WTC11 (cell line): ENCODE measurements around the gene CYP4F22. TPM values are rescaled to one million over a fixed set of nuclear protein-coding genes. Genes with fewer than 3 reads are reported as not detected.

Source experiments
- ATAC-seq: fragments of 200-7000 bp; cut with Tn5 transposase; 2 replicates; pipeline ENCODE4 v1.10.0; 2021; ENCODE audit warnings: mild to moderate bottlenecking, moderate library complexity
- CTCF ChIA-PET: fragments of 300-600 bp; sonication (Branson Sonifier 250); formaldehyde crosslinking; loops from one replicate; lab custom pipeline; 2021; ENCODE audit warnings: antibody characterized with exemption; lab: Charles Lee
- POLR2A ChIA-PET: fragments of 350-600 bp; sonication (Branson Sonifier 250); formaldehyde crosslinking; loops from one replicate; lab custom pipeline; 2021; ENCODE audit warnings: antibody characterized with exemption; lab: Charles Lee
- DNase-seq: peaks from one replicate; pipeline ENCODE4 v3.0.0; 2021; ENCODE audit warnings: low spot score
- H3K27ac Mint-ChIP-seq: 2 replicates; pipeline ENCODE4 v1.8.0; 2021; ENCODE audit warnings: mixed read lengths
- H3K27me3 Mint-ChIP-seq: 2 replicates; pipeline ENCODE4 v1.8.0; 2021; ENCODE audit warnings: low read depth, mild to moderate bottlenecking, moderate library complexity, mixed read lengths
- H3K36me3 Mint-ChIP-seq: 2 replicates; pipeline ENCODE4 v1.8.0; 2021; ENCODE audit warnings: mixed read lengths
- H3K4me1 Mint-ChIP-seq: 2 replicates; pipeline ENCODE4 v1.8.0; 2022; ENCODE audit warnings: mixed read lengths
- H3K4me3 Mint-ChIP-seq: 2 replicates; pipeline ENCODE4 v1.8.0; 2021; ENCODE audit warnings: mild to moderate bottlenecking, moderate library complexity, mixed read lengths
- H3K9me3 Mint-ChIP-seq: 2 replicates; pipeline ENCODE4 v1.8.0; 2021; ENCODE audit warnings: mixed read lengths
- FOXJ3 ChIP-seq: sonication (generic); formaldehyde crosslinking; IDR thresholded peaks from 2 replicates; pipeline ENCODE4 v1.9.0; 2021; ENCODE audit warnings: missing genetic modification reagents, mild to moderate bottlenecking, borderline replicate concordance
- FOXK1 ChIP-seq: sonication (generic); formaldehyde crosslinking; IDR thresholded peaks from 2 replicates; pipeline ENCODE4 v1.8.0; 2022; ENCODE audit warnings: mild to moderate bottlenecking, moderate library complexity, missing genetic modification reagents
- JUN ChIP-seq: sonication (generic); formaldehyde crosslinking; IDR thresholded peaks from 2 replicates; pipeline ENCODE4 v1.8.0; 2023; ENCODE audit warnings: mild to moderate bottlenecking, missing genetic modification reagents
- NR1H2 ChIP-seq: sonication (generic); formaldehyde crosslinking; IDR thresholded peaks from 2 replicates; pipeline ENCODE4 v1.9.0; 2021; ENCODE audit warnings: mild to moderate bottlenecking, moderate library complexity, missing genetic modification reagents
- PRRX2 ChIP-seq: fragments of 250-450 bp; sonication (Bioruptor Pico); IDR thresholded peaks from 2 replicates; pipeline ENCODE4 v1.8.0; 2021; ENCODE audit warnings: mild to moderate bottlenecking
- SMAD3 ChIP-seq: sonication (generic); formaldehyde crosslinking; IDR thresholded peaks from 2 replicates; pipeline ENCODE4 v1.8.0; 2022; ENCODE audit warnings: missing genetic modification reagents, mild to moderate bottlenecking, borderline replicate concordance
- TEAD1 ChIP-seq: sonication (generic); formaldehyde crosslinking; IDR thresholded peaks from 2 replicates; pipeline ENCODE4 v1.8.0; 2022; ENCODE audit warnings: mild to moderate bottlenecking, missing genetic modification reagents
- ZNF232 ChIP-seq: sonication (generic); formaldehyde crosslinking; IDR thresholded peaks from 2 replicates; pipeline ENCODE4 v1.8.0; 2022; ENCODE audit warnings: mild to moderate bottlenecking, missing genetic modification reagents
- ZNF396 ChIP-seq: fragments of 250-450 bp; sonication (Bioruptor Pico); IDR thresholded peaks from 2 replicates; pipeline ENCODE4 v1.8.0; 2021; ENCODE audit warnings: mild to moderate bottlenecking, moderate library complexity, borderline replicate concordance
- ZNF416 ChIP-seq: fragments of 250-450 bp; sonication (Bioruptor Pico); IDR thresholded peaks from 2 replicates; pipeline ENCODE4 v1.9.0; 2021; ENCODE audit warnings: mild to moderate bottlenecking, inconsistent platforms
- total RNA-seq: library from RNA; stranded (reverse); gene quantifications from 3 replicates; pipeline ENCODE4 v1.2.3, GENCODE V29; 2021
- TF ChIP-seq, protein P1 (sequence below): sonication (generic); formaldehyde crosslinking; IDR thresholded peaks from 2 replicates; pipeline ENCODE4 v1.8.1; 2022; ENCODE audit warnings: low read depth, mild to moderate bottlenecking, moderate library complexity, missing genetic modification reagents, borderline replicate concordance
- TF ChIP-seq, protein P2 (sequence below): sonication (generic); formaldehyde crosslinking; IDR thresholded peaks from 2 replicates; pipeline ENCODE4 v1.8.1; 2023; ENCODE audit warnings: mild to moderate bottlenecking, missing genetic modification reagents, moderate library complexity
- TF ChIP-seq, protein P3 (sequence below): sonication (generic); formaldehyde crosslinking; IDR thresholded peaks from 2 replicates; pipeline ENCODE4 v1.8.1; 2022; ENCODE audit warnings: low read depth, missing genetic modification reagents, borderline replicate concordance
- TF ChIP-seq, protein P4 (sequence below): sonication (generic); formaldehyde crosslinking; IDR thresholded peaks from 2 replicates; pipeline ENCODE4 v1.8.1; 2023; ENCODE audit warnings: mild to moderate bottlenecking, missing genetic modification reagents, borderline replicate concordance
- TF ChIP-seq, protein P5 (sequence below): sonication (generic); formaldehyde crosslinking; conservative IDR thresholded peaks from 2 replicates; pipeline ENCODE4 v1.8.1; 2022; ENCODE audit warnings: mild to moderate bottlenecking, missing genetic modification reagents
- TF ChIP-seq, protein P6 (sequence below): fragments of 250-450 bp; sonication (Bioruptor Pico); IDR thresholded peaks from 2 replicates; pipeline ENCODE4 v2.1.2; 2022; ENCODE audit warnings: mild to moderate bottlenecking, moderate library complexity
- TF ChIP-seq, protein P7 (sequence below): sonication (generic); formaldehyde crosslinking; IDR thresholded peaks from 2 replicates; pipeline ENCODE4 v1.8.1; 2023; ENCODE audit warnings: mild to moderate bottlenecking, missing genetic modification reagents
- TF ChIP-seq, protein P8 (sequence below): fragments of 200-600 bp; IDR thresholded peaks from 2 replicates; pipeline ENCODE4 v1.8.0; 2022; ENCODE audit warnings: antibody characterized with exemption
- TF ChIP-seq, protein P9 (sequence below): sonication (generic); formaldehyde crosslinking; conservative IDR thresholded peaks from 2 replicates; pipeline ENCODE4 v1.8.1; 2023; ENCODE audit warnings: mild to moderate bottlenecking, low read depth, missing genetic modification reagents, moderate library complexity

CYP4F22 gene
- total RNA-seq, 1 experiment from 2014 or later = 1.2 TPM

DNA sequence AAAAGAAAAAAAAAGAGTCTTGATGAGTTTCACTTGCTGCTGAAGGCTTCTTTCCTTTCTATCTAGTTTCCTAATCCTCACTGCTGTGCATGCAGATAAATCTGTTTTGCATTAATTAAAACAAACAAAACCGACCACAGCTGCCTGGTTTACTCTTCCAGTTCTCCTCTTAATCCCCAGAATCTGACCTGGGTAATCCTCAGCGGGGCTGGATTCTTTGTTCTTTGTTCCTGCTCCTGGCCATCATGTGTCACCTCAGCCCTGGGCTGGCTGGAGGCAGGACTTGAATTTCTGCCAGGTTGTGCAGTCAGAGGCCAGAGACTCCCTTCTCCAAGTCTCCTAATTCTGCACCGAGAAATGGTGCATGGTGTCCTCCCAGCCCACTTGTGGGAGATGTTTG is 54.5 kb downstream of the CYP4F22 start:
- Mint-ChIP-seq H3K9me3 (peaks cover 19% of the 10 kb centered on the region), H3K27me3 (peaks cover 12% of the 10 kb centered on the region), H3K27ac (no peak overlapping the region), H3K4me3 (no peak overlapping the region), H3K4me1 (peaks cover 2% of the 10 kb centered on the region; the same call in 1 of the 2 replicates), H3K36me3 (no peaks in the 10 kb centered on the region; the same call in none of the 2 replicates)
- TF ChIP-seq, protein P1, sequence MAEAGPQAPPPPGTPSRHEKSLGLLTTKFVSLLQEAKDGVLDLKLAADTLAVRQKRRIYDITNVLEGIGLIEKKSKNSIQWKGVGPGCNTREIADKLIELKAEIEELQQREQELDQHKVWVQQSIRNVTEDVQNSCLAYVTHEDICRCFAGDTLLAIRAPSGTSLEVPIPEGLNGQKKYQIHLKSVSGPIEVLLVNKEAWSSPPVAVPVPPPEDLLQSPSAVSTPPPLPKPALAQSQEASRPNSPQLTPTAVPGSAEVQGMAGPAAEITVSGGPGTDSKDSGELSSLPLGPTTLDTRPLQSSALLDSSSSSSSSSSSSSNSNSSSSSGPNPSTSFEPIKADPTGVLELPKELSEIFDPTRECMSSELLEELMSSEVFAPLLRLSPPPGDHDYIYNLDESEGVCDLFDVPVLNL = no peak
- TF ChIP-seq, protein P2, sequence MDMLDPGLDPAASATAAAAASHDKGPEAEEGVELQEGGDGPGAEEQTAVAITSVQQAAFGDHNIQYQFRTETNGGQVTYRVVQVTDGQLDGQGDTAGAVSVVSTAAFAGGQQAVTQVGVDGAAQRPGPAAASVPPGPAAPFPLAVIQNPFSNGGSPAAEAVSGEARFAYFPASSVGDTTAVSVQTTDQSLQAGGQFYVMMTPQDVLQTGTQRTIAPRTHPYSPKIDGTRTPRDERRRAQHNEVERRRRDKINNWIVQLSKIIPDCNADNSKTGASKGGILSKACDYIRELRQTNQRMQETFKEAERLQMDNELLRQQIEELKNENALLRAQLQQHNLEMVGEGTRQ (CRISPR knock-in tag) = no peak
- TF ChIP-seq, protein P3, sequence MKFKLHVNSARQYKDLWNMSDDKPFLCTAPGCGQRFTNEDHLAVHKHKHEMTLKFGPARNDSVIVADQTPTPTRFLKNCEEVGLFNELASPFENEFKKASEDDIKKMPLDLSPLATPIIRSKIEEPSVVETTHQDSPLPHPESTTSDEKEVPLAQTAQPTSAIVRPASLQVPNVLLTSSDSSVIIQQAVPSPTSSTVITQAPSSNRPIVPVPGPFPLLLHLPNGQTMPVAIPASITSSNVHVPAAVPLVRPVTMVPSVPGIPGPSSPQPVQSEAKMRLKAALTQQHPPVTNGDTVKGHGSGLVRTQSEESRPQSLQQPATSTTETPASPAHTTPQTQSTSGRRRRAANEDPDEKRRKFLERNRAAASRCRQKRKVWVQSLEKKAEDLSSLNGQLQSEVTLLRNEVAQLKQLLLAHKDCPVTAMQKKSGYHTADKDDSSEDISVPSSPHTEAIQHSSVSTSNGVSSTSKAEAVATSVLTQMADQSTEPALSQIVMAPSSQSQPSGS = no peak
- TF ChIP-seq, protein P4, sequence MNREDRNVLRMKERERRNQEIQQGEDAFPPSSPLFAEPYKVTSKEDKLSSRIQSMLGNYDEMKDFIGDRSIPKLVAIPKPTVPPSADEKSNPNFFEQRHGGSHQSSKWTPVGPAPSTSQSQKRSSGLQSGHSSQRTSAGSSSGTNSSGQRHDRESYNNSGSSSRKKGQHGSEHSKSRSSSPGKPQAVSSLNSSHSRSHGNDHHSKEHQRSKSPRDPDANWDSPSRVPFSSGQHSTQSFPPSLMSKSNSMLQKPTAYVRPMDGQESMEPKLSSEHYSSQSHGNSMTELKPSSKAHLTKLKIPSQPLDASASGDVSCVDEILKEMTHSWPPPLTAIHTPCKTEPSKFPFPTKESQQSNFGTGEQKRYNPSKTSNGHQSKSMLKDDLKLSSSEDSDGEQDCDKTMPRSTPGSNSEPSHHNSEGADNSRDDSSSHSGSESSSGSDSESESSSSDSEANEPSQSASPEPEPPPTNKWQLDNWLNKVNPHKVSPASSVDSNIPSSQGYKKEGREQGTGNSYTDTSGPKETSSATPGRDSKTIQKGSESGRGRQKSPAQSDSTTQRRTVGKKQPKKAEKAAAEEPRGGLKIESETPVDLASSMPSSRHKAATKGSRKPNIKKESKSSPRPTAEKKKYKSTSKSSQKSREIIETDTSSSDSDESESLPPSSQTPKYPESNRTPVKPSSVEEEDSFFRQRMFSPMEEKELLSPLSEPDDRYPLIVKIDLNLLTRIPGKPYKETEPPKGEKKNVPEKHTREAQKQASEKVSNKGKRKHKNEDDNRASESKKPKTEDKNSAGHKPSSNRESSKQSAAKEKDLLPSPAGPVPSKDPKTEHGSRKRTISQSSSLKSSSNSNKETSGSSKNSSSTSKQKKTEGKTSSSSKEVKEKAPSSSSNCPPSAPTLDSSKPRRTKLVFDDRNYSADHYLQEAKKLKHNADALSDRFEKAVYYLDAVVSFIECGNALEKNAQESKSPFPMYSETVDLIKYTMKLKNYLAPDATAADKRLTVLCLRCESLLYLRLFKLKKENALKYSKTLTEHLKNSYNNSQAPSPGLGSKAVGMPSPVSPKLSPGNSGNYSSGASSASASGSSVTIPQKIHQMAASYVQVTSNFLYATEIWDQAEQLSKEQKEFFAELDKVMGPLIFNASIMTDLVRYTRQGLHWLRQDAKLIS (CRISPR knock-in tag) = no peak
- TF ChIP-seq, protein P5, sequence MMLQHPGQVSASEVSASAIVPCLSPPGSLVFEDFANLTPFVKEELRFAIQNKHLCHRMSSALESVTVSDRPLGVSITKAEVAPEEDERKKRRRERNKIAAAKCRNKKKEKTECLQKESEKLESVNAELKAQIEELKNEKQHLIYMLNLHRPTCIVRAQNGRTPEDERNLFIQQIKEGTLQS = no peak
- TF ChIP-seq, protein P6, sequence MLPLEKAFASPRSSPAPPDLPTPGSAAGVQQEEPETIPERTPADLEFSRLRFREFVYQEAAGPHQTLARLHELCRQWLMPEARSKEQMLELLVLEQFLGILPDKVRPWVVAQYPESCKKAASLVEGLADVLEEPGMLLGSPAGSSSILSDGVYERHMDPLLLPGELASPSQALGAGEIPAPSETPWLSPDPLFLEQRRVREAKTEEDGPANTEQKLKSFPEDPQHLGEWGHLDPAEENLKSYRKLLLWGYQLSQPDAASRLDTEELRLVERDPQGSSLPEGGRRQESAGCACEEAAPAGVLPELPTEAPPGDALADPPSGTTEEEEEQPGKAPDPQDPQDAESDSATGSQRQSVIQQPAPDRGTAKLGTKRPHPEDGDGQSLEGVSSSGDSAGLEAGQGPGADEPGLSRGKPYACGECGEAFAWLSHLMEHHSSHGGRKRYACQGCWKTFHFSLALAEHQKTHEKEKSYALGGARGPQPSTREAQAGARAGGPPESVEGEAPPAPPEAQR (CRISPR knock-in tag) = no peak
- TF ChIP-seq FOXK1 (CRISPR knock-in tag) (no peak), JUN (no peak), ZNF396 (CRISPR knock-in tag) (no peak), ZNF232 (CRISPR knock-in tag) (no peak), ZNF416 (no peak), SMAD3 (no peak)
- TF ChIP-seq, protein P7, sequence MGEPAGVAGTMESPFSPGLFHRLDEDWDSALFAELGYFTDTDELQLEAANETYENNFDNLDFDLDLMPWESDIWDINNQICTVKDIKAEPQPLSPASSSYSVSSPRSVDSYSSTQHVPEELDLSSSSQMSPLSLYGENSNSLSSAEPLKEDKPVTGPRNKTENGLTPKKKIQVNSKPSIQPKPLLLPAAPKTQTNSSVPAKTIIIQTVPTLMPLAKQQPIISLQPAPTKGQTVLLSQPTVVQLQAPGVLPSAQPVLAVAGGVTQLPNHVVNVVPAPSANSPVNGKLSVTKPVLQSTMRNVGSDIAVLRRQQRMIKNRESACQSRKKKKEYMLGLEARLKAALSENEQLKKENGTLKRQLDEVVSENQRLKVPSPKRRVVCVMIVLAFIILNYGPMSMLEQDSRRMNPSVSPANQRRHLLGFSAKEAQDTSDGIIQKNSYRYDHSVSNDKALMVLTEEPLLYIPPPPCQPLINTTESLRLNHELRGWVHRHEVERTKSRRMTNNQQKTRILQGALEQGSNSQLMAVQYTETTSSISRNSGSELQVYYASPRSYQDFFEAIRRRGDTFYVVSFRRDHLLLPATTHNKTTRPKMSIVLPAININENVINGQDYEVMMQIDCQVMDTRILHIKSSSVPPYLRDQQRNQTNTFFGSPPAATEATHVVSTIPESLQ (CRISPR knock-in tag) = no peak
- ATAC-seq = no peak
- ChIA-PET POLR2A (no interaction called here), CTCF (no interaction called here)
- DNase-seq = no peak

DNA sequence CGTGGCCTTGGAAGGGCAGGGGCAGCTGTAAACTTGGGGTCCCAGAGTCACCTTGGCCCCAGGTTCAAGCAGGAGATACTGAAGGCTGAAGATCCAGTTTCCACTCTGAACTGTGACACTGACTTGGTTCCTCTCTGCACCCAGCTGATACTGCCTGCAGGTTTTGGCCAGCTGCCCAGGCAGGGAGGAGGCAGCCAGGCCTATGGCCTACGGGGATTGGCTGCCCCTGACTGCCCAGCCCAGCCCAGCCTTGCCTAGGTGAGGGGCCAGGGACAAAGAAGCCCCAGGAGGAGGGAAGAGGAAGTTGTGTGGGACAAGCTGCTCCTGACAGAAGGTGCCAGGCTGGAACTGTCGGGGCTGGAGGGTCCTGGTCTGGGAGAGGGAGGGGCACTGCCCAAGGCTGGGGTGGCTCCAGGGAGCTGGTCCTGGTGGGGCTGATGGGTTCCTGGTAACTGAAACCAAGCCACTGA is 55.0 kb downstream of the CYP4F22 start:
- ATAC-seq (no peak), DNase-seq (no peak)
- POLR2A ChIA-PET = no interaction called here
- Mint-ChIP-seq H3K4me1 (peaks cover 2% of the 10 kb centered on the region; the same call in 1 of the 2 replicates), H3K9me3 (peaks cover 23% of the 10 kb centered on the region), H3K36me3 (no peaks in the 10 kb centered on the region; the same call in none of the 2 replicates), H3K4me3 (no peak overlapping the region), H3K27me3 (peaks cover 17% of the 10 kb centered on the region), H3K27ac (no peak overlapping the region)
- CTCF ChIA-PET = interaction anchor here (0.7 to 3.0 kb wide), 3 partner anchors 8 to 144 kb away, joined by 3 to 6 read pairs (median 3); partner anchors contain the start of gene AKAP8L
- TF ChIP-seq PRRX2 (CRISPR knock-in tag) = no peak
- TF ChIP-seq FOXJ3 = no peak
- TF ChIP-seq ZNF416 = no peak
- no peak for TF ChIP-seq NR1H2 (CRISPR knock-in tag)
- TF ChIP-seq, protein P8, sequence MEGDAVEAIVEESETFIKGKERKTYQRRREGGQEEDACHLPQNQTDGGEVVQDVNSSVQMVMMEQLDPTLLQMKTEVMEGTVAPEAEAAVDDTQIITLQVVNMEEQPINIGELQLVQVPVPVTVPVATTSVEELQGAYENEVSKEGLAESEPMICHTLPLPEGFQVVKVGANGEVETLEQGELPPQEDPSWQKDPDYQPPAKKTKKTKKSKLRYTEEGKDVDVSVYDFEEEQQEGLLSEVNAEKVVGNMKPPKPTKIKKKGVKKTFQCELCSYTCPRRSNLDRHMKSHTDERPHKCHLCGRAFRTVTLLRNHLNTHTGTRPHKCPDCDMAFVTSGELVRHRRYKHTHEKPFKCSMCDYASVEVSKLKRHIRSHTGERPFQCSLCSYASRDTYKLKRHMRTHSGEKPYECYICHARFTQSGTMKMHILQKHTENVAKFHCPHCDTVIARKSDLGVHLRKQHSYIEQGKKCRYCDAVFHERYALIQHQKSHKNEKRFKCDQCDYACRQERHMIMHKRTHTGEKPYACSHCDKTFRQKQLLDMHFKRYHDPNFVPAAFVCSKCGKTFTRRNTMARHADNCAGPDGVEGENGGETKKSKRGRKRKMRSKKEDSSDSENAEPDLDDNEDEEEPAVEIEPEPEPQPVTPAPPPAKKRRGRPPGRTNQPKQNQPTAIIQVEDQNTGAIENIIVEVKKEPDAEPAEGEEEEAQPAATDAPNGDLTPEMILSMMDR = no peak
- TF ChIP-seq TEAD1 (CRISPR knock-in tag) = no peak
- TF ChIP-seq, protein P9, sequence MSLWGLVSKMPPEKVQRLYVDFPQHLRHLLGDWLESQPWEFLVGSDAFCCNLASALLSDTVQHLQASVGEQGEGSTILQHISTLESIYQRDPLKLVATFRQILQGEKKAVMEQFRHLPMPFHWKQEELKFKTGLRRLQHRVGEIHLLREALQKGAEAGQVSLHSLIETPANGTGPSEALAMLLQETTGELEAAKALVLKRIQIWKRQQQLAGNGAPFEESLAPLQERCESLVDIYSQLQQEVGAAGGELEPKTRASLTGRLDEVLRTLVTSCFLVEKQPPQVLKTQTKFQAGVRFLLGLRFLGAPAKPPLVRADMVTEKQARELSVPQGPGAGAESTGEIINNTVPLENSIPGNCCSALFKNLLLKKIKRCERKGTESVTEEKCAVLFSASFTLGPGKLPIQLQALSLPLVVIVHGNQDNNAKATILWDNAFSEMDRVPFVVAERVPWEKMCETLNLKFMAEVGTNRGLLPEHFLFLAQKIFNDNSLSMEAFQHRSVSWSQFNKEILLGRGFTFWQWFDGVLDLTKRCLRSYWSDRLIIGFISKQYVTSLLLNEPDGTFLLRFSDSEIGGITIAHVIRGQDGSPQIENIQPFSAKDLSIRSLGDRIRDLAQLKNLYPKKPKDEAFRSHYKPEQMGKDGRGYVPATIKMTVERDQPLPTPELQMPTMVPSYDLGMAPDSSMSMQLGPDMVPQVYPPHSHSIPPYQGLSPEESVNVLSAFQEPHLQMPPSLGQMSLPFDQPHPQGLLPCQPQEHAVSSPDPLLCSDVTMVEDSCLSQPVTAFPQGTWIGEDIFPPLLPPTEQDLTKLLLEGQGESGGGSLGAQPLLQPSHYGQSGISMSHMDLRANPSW = no peak
